ENCODE measurements around the gene FBXW11. TPM values are rescaled to one million over a fixed set of nuclear protein-coding genes. Genes with fewer than 3 reads are reported as not detected.
A peak's percentile ranks its signal among the peaks of the same experiment; 100 is the strongest.

Gene FBXW11
- total and polyA plus RNA-seq, 12 donors, result 5.3 to 108 (median 76.6) TPM

DNA sequence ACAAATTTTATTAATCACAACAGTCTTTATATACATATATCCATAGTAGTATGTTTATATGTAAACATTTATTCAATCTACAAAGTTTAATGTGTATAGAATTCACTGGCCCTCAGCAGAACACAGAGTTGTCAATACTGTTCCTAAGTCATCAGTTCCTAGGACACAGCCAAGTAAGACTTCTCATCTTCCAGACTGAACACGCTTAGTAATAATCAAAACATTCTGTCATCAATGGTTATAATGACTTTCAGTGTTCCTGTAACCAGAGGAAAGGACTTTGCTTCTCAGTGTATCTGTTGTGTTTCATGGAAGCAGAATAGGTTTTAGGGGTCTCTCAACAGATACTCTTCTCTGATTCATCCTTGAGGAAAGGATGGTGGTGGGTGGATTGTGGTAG, 138.7 kb downstream of the FBXW11 start:
- Histone ChIP-seq H3K36me3 (peaks cover 0 to 96% (median 28%) of the 10 kb centered on the region in 9 donors), H3K9me3 (no peaks in the 10 kb centered on the region), H3K4me1 (peaks cover 0 to 19% (median 0%) of the 10 kb centered on the region in 9 donors), H3K27me3 (no peaks in the 10 kb centered on the region), H3K27ac (no peak overlapping the region), H3K4me3 (no peak overlapping the region)
- 54 to 89% methylated on average over 1 of the region's 1 CpG for WGBS, 2 donors
- no peak for DNase-seq
- no peak for ATAC-seq
- TF ChIP-seq, protein P1, sequence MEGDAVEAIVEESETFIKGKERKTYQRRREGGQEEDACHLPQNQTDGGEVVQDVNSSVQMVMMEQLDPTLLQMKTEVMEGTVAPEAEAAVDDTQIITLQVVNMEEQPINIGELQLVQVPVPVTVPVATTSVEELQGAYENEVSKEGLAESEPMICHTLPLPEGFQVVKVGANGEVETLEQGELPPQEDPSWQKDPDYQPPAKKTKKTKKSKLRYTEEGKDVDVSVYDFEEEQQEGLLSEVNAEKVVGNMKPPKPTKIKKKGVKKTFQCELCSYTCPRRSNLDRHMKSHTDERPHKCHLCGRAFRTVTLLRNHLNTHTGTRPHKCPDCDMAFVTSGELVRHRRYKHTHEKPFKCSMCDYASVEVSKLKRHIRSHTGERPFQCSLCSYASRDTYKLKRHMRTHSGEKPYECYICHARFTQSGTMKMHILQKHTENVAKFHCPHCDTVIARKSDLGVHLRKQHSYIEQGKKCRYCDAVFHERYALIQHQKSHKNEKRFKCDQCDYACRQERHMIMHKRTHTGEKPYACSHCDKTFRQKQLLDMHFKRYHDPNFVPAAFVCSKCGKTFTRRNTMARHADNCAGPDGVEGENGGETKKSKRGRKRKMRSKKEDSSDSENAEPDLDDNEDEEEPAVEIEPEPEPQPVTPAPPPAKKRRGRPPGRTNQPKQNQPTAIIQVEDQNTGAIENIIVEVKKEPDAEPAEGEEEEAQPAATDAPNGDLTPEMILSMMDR (IDR thresholded peaks at IDR 0.05), result no peak
- intact Hi-C loops (cut with DNase I), result loop anchor here in 1 of 10 donors (10.0 kb wide), 1 partner anchor 453 kb away; the partner anchor contains the start of gene FGF18

DNA sequence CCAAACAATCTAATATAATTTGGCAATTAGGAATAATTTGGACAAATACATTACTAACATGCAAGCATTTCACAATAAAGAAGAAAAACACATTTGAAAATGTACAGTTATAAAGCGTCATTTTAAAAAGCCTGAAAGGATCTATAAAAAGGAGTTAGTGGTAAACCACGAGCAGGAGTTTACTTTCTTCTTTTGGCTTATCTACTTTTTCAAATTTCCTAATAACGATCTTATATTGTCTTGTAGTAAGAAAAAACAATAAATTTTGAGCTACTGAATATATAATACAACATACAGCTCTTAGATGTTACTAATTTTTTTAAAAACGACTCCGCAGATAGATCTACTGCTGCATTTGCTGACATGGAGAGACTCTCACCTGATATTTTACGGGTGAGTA, 141.0 kb downstream of the FBXW11 start:
- H3K4me1 ChIP-seq, result peaks cover 0 to 24% (median 2%) of the 10 kb centered on the region in 9 donors
- no peaks in the 10 kb centered on the region for H3K9me3 ChIP-seq
- peaks cover 0 to 82% (median 18%) of the 10 kb centered on the region in 9 donors for H3K36me3 ChIP-seq
- no peaks in the 10 kb centered on the region for H3K27me3 ChIP-seq
- ATAC-seq (no peak), DNase-seq (no peak)
- TF ChIP-seq, protein P1 (IDR thresholded peaks at IDR 0.05), result no peak
- intact Hi-C loops (cut with DNase I), result loop anchor here in 1 of 10 donors (10.0 kb wide), 1 partner anchor 451 kb away; the partner anchor contains the start of gene FGF18
- H3K27ac ChIP-seq, result no peak overlapping the region
- 90 to 96% methylated on average over 6 of the region's 6 CpGs for WGBS, 2 donors
- H3K4me3 ChIP-seq, result no peak overlapping the region

DNA sequence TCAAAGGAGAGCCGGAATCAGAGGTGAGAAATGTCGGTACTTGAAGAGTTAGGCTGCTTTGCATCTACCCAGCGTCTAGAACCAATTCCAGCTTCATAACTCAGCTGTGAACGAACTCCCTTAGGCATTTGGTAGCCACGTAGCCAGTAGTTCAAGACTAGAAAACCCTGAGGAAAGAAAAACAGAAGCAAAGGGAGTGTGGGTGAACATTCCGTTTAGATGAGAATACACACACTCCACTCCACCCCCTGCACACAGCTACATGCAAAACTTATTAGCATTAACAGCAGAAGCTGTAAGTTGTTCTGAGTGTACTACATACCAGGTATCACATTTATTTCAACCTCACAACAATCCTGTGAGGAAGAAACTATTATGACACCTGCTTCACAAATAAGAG, 142.5 kb downstream of the FBXW11 start:
- Histone ChIP-seq H3K27ac (no peak overlapping the region), H3K9me3 (no peaks in the 10 kb centered on the region), H3K36me3 (peaks cover 0 to 75% (median 10%) of the 10 kb centered on the region in 9 donors), H3K4me3 (no peak overlapping the region), H3K27me3 (no peaks in the 10 kb centered on the region), H3K4me1 (peaks cover 0 to 19% (median 2%) of the 10 kb centered on the region in 9 donors)
- intact Hi-C loops (cut with DNase I), result loop anchor here in 2 of 10 donors (5.0 to 10.0 kb wide), 2 partner anchors 43 to 449 kb away; partner anchors contain the start of gene FGF18 (in 1 of the 2)
- ATAC-seq (peak in 2 of 8 donors; percentile 47 to 48), DNase-seq (no peak)
- TF ChIP-seq, protein P1 (IDR thresholded peaks at IDR 0.05), result no peak
- 77% methylated on average over 6 of the region's 6 CpGs for WGBS, 2 donors

DNA sequence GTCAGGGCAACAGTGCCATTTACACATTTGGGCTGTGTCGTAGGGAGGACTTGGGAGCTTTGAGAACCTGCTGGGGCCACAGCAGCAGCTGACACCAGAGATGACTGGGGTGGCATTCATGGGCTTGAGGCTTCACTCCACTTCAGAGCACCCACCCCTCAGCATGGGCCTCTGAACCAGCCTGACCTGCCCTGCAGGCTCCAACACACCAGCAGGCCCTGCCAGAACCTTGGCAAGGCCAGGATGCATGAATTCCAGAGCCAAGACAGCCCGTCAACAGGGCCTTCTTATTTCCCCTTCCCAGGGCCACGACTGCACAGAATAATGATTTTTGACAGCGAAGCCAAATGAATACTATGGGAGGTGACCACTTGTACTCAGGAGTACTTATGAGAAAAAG, 143.8 kb downstream of the FBXW11 start:
- Histone ChIP-seq H3K27ac (no peak overlapping the region), H3K4me1 (peaks cover 0 to 19% (median 2%) of the 10 kb centered on the region in 9 donors), H3K9me3 (no peaks in the 10 kb centered on the region), H3K27me3 (no peaks in the 10 kb centered on the region), H3K4me3 (no peak overlapping the region), H3K36me3 (peaks cover 0 to 62% (median 3%) of the 10 kb centered on the region in 9 donors)
- 71 to 77% methylated on average over 4 of the region's 4 CpGs for WGBS, 2 donors
- peak in 6 of 8 donors; percentile 29 to 76 (median 47) for ATAC-seq
- TF ChIP-seq, protein P1 (IDR thresholded peaks at IDR 0.05), result no peak
- intact Hi-C loops (cut with DNase I), result loop anchor here in 2 of 10 donors (5.0 to 10.0 kb wide), 2 partner anchors 45 to 448 kb away; partner anchors contain the start of gene FGF18 (in 1 of the 2)
- DNase-seq, result no peak

All from heart right ventricle (tissue), 16 donors.